ENCODE data around the gene PODNL1.
"Not testable (repeated sequence)": the region's sequence is repeated elsewhere in the genome, so short reads cannot be mapped to it uniquely, and the experiment has no call there.

The PODNL1 gene

DNA sequence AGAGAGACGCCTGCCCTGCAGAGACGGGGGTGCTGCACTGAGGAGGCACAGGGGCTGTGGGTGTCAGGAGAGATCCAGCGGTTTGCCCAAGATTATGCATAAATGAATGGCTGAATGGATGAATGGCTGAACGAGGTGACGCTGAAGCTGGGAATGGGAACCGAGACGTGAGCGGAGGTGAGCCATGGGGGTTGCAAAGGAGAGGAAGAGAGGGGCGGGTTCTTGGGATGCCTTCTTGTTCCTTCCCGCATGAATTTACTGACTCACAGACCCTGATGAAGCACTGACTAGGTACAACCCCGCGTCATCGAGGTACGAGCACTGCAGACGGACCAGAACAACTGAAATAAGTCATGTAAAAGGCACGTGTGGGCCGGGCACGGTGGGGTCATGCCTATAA lies 30.8 kb upstream of the PODNL1 start:
- Histone ChIP-seq H3K4me3 (ENCODE audit: low read depth, low read length) (no peak overlapping the region), H3K27ac (no peak overlapping the region), H3K27me3 (replicated peaks) (no peaks in the 10 kb centered on the region), H3K36me3 (replicated peaks) (peaks cover 31% of the 10 kb centered on the region)
- TF ChIP-seq, protein P1, sequence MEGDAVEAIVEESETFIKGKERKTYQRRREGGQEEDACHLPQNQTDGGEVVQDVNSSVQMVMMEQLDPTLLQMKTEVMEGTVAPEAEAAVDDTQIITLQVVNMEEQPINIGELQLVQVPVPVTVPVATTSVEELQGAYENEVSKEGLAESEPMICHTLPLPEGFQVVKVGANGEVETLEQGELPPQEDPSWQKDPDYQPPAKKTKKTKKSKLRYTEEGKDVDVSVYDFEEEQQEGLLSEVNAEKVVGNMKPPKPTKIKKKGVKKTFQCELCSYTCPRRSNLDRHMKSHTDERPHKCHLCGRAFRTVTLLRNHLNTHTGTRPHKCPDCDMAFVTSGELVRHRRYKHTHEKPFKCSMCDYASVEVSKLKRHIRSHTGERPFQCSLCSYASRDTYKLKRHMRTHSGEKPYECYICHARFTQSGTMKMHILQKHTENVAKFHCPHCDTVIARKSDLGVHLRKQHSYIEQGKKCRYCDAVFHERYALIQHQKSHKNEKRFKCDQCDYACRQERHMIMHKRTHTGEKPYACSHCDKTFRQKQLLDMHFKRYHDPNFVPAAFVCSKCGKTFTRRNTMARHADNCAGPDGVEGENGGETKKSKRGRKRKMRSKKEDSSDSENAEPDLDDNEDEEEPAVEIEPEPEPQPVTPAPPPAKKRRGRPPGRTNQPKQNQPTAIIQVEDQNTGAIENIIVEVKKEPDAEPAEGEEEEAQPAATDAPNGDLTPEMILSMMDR (IDR thresholded peaks at IDR 0.05; ENCODE audit: low read depth, low read length, missing control alignments) = no peak
- in situ Hi-C loops (cut with HindIII; ENCODE audit: low pct_ligation_motif_present, low sequenced_read_pairs) = no loop called here
- no peak for DNase-seq

DNA sequence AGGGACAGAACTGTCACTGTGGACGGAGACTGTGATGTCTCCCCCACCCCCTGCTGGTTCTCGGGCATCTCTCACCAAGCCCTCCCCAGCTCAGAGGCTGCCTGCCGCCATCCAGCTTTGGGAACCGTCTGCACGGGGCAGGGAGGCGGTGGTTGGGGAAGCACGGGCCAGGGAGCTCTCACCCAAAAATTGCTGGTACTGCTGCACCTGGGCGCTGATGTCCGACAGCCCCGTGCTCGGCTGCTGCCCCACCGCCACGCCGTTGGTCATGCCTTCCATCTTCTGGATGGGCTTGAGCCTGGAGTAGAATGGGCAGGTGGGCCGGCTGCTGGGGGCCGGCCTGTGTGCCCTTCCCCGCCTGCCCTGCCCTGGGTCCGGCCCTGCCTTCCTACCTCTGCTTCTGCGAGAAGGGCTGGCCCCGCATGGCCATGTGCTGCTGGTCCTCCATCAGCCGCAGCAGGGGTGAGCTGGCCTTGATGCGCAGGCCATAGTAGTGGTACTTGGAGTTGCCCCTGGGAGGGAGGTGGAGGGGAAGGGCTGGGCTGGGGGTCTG lies 30.2 kb upstream of the PODNL1 start:
- DNase-seq = no peak
- H3K27ac ChIP-seq = no peak overlapping the region
- in situ Hi-C loops (cut with HindIII; ENCODE audit: low pct_ligation_motif_present, low sequenced_read_pairs) = no loop called here
- peaks cover 31% of the 10 kb centered on the region for H3K36me3 ChIP-seq (replicated peaks)
- TF ChIP-seq, protein P1 (IDR thresholded peaks at IDR 0.05; ENCODE audit: low read depth, low read length, missing control alignments) = no peak
- H3K4me3 ChIP-seq (ENCODE audit: low read depth, low read length) = no peak overlapping the region
- H3K27me3 ChIP-seq (replicated peaks) = no peaks in the 10 kb centered on the region

DNA sequence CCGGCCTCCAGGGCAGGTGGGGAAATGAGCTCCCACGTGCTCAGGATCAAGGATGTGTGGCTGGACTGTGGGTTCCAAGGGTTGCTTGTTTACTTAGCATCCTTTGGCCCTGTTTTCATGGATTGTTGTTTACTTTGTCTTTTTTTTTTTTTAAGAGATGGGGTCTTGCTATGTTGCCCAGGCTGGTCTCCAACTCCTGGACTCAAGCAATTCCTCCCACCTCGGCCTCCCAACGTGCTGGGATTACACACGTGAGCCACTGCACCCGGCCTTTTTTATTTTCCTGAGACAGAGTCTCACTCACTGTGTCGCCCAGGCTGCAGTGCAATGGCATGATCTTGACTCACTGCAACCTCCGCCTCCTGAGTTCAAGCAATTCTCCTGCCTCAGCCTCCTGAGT lies 29.0 kb upstream of the PODNL1 start:
- H3K27ac ChIP-seq; in situ Hi-C loops (cut with HindIII; ENCODE audit: low pct_ligation_motif_present, low sequenced_read_pairs); H3K27me3 ChIP-seq (replicated peaks); H3K4me3 ChIP-seq (ENCODE audit: low read depth, low read length); DNase-seq: not testable (repeated sequence)
- H3K36me3 ChIP-seq (replicated peaks) = peaks cover 38% of the 10 kb centered on the region

DNA sequence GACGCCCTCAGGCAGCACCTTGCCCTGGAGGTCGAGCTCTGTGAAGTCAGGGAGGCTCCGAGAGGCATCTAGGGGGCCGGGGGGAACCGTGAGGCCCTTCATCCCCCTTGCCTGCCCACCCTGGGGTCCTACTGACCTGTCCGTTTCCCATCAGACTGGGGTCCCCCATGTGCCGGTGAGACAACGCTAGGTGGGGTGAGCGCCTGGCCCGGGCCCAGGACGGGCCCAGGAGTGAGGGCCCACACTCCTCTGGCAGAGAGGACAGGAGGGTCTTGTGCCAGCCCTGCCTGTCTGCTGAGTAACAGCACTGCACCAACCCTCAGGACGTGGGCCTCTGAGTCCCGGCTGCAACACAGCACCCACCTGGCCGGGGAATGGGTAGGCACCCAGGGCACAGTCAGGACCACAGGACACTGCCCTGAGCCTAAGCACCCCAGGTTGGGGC lies 28.5 kb upstream of the PODNL1 start:
- H3K36me3 ChIP-seq (replicated peaks) = peaks cover 40% of the 10 kb centered on the region
- no peaks in the 10 kb centered on the region for H3K27me3 ChIP-seq (replicated peaks)
- TF ChIP-seq, protein P1 (IDR thresholded peaks at IDR 0.05; ENCODE audit: low read depth, low read length, missing control alignments) = no peak
- H3K27ac ChIP-seq = no peak overlapping the region
- no peak overlapping the region for H3K4me3 ChIP-seq (ENCODE audit: low read depth, low read length)
- in situ Hi-C loops (cut with HindIII; ENCODE audit: low pct_ligation_motif_present, low sequenced_read_pairs) = no loop called here
- no peak for DNase-seq

DNA sequence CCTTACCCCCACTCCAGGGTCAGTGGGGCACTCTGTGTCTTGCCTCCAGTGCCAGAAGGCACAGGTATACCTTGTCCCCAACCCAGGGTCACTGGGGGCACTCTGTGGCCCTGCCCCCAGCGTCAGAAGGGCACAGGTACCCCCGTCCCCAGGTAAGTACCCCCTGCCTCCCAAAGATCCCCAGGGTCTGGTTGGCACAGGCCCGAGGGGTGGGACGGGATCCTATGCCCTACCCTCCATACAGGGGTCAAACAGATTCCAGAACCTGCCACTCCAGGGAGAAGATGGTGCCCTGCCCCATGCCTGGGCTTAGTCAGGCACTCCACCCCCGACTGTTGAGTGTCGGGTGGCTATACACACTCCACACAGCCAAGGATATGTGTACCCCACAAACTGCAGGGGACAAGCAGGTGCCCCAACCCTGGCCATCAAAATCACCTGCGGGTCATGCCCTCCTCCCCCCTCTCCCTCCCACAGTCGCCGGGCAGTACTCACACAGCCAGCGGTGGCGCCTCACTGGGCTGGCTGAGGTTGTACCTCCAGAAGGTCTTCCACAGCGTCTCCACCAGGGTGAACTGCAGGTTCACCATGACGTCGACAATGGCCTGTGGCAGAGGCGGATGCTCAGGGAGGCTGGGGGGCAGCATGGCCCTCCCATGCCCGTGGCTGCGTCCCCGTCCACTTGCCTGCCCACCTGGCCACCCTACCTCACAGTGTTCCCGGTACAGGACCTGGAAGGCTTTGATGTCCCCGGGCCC lies 27.9 kb upstream of the PODNL1 start:
- TF ChIP-seq, protein P1 (IDR thresholded peaks at IDR 0.05; ENCODE audit: low read depth, low read length, missing control alignments) = no peak
- H3K4me3 ChIP-seq (ENCODE audit: low read depth, low read length) = no peak overlapping the region
- H3K27me3 ChIP-seq (replicated peaks) = no peaks in the 10 kb centered on the region
- H3K27ac ChIP-seq = no peak overlapping the region
- in situ Hi-C loops (cut with HindIII; ENCODE audit: low pct_ligation_motif_present, low sequenced_read_pairs) = no loop called here
- DNase-seq = no peak
- peaks cover 40% of the 10 kb centered on the region for H3K36me3 ChIP-seq (replicated peaks)

DNA sequence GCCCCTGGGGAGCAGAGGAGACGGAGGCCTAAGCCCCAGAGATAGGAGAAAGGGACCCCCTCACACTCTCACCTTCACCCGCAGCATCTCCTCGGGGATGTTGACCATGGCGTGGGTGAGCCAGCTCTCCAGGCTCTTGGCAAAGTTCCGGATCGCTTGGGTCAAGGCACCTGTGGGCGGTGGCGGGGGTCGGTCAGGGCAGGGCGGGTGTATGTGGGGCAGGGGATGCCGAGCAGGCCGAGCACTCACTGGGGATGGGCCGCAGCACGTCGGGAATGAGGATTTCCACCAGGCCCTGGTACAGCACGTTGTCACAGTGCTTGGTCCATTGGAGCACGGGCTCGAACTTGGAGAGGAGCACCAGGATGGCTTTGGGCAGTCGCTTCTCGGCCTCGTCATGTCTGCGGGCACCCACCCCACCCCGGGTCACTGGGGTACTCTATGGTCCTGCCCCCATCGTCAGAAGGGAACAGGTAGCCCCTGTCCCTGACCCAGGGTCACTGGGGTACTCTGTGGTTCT lies 27.2 kb upstream of the PODNL1 start:
- no peak for DNase-seq
- in situ Hi-C loops (cut with HindIII; ENCODE audit: low pct_ligation_motif_present, low sequenced_read_pairs) = no loop called here
- no peak overlapping the region for H3K27ac ChIP-seq
- TF ChIP-seq, protein P1 (IDR thresholded peaks at IDR 0.05; ENCODE audit: low read depth, low read length, missing control alignments) = no peak
- H3K4me3 ChIP-seq (ENCODE audit: low read depth, low read length) = no peak overlapping the region
- H3K36me3 ChIP-seq (replicated peaks) = peaks cover 45% of the 10 kb centered on the region
- H3K27me3 ChIP-seq (replicated peaks) = no peaks in the 10 kb centered on the region
